HG03442 (cell line): ENCODE results near the gene UBE2M.
"Not testable (repeated sequence)": the region's sequence is repeated elsewhere in the genome, so short reads cannot be mapped to it uniquely, and the experiment has no call there.

Experiments used
- ATAC-seq: cut with Tn5 transposase; IDR thresholded peaks from one replicate; pipeline ENCODE4 v1.9.1; 2021; ENCODE audit warnings: mild to moderate bottlenecking, moderate library complexity; ENCODE audit not compliant: unreplicated experiment

The UBE2M gene

DNA sequence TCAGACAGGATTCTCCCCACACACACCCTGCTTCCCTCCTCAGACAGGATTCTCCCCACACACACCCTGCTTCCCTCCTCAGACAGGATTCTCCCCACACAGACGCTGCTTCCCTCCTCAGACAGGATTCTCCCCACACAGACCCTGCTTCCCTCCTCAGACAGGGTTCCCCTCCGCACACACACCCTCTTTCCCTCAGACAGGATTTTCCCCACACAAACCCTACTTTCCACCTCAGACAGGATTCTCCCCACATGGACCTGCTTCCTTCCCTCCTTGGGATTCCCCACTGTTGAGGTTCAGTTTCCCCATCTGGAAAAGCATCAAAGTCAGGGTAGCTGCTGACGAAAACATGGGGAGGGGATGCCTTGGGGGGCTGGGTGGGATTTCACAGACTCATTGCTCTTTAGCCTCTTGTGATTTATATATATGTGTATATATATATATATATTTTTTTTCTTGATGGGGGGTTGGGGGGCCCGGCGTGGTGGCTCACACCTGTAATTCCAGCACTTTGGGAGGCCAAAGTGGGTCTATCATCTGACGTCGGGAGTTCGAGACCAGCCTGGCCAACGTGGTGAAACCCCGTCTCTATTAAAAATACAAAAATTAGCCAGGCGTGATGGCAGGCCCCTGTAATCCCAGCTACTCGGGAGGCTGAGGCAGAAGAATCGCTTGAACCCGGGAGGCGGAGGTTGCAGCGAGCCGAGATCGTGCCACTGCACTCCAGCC lies 15.6 kb downstream of the UBE2M start:
- not testable (repeated sequence) for ATAC-seq

DNA sequence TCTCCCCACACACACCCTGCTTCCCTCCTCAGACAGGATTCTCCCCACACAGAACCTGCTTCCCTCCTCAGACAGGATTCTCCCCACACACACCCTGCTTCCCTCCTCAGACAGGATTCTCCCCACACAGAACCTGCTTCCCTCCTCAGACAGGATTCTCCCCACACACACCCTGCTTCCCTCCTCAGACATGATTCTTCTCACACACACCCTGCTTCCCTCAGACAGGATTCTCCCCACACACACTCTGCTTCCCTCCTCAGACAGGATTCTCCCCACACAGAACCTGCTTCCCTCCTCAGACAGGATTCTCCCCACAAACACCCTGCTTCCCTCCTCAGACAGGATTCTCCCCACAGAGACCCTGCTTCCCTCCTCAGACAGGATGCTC lies 19.2 kb downstream of the UBE2M start:
- ATAC-seq, result not testable (repeated sequence)

DNA sequence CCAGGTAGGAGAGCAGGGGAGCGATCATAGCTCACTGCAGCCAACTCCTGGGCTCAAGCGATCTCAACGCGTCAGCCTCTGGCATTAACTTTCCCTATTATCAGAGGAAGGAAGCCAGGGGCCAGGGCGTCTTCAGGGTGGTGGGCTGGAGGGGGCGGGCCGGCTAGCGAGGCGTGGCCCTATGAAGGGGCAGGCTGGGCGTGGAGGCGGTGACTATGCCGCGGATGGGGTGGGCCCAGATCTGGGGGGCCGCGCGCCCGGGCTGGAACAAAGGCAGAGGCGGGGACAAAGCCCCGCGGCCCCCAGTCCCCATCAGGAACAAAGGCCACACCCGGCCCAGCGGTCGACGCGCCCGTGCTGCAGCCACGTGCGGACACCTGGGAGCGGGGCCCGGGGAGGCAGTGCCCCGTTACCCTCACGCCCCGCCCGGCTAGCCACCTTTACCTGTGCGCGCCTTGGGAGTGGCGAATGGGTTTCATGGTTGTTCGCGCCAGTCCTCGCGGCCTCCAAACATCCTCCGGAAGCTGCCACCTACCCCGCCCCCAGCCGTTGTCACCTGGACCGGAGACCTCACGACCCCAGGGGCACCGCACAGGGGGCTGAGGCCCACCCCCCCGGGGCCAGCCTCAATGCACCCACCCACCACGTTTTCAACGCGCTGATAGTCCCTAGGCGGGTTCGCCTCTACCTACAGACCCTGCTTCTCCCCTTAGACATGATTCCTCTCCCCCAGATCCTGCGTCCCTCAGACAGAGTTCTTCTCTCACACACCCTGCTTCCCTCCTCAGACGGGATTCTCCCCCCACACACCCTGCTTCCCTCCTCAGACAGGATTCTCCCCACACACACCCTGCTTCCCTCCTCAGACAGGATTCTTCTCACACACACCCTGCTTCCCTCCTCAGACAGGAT lies 19.9 kb downstream of the UBE2M start:
- no peak for ATAC-seq

DNA sequence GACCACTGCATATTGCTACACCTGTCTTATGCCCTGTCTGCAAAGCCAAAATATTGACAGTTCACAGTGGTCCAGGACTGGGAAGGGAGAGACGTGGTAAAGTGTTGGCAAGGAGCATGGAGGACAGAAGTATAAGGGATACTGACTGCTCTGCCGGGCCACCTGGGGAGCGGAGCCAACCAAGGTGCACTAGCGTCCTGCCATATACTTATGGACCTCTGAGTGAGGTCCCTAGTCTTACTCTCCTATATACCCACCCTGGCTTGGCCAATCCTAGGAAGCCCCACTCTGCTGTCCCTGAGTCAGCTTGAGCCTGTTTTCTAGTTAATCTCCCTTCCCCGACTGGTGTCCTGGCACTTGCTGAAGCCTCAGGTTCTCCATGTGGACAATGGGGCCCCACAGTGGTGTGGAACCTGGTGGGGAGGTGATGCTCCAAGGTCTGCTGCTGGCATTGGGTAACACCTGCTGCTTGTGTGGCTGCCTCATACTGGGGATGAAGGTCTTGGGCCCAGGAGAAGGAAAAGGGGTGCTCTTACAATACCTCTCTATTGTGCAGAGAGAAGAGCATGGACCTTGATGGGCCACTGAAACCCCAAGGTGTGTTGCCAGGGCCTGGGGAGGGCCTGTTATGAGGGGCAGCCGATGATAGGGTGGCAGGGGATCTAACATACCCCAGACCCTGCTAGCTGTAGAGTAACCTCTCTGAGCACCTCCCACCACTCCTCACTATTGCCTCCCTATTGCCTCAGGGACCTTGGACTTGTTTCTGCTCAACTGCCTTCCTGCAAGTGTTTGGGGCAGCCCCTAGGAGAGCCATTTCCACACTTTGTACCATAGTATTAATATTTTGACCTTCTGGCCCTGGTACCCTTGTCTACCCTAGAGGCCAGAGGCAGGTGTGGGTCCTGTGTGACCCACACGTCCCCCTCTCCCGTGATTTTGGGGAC lies 21.3 kb downstream of the UBE2M start:
- no peak for ATAC-seq

DNA sequence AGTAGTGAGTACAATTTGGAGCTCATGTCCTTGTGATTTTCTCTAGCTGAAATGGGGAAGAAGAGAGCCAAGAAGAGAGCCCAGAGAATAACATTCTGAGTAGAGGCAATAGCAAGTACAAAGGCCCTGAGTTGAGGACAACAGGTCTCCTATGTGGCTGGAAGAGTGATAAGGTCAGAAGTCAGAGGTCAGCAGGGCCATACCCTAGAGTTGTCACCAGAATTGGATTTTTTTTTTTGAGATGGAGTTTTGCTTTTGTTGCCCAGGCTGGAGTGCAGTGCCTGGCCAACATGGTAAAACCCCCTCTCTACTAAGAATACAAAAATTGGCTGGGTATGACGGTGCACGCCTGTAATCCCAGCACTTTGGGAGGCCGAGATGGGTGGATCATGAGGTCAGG lies 22.6 kb downstream of the UBE2M start:
- ATAC-seq, result no peak

DNA sequence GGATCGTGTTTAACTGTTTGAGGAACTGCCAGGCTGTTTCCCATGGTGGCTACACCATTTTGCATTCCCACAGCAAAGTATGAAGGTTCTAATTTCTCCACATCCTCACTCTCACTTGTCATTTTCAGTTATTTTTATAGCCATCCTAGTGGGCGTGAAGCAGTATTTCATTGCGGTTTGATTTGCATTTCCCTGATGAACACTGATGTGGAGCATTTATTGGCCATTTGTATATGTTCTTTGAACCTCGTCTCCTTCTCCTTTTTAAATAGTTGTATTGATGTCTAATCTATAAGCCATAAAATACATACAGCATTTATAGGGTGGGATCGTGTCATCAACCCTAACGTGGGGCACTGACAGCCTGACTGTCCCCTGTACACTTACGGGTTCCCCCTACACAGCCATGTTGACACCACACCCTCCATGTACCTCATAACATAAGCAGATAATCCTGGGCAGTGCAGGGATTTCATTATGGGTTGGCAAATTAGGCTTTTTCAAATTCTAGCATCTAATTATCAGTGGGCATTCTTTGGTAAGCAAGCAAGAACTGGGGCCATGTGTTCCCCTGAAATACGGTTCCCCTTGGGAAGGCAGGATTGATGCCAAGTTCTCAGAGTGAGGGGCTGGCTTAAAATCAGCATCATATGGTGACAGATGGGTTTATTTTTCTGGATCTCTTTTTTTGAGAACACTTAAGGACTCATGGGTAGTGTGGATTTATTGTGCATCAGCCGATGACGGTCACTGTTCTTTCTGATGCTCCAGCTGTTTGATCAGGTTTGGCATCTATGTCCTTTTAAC lies 27.2 kb downstream of the UBE2M start:
- ATAC-seq, result no peak

DNA sequence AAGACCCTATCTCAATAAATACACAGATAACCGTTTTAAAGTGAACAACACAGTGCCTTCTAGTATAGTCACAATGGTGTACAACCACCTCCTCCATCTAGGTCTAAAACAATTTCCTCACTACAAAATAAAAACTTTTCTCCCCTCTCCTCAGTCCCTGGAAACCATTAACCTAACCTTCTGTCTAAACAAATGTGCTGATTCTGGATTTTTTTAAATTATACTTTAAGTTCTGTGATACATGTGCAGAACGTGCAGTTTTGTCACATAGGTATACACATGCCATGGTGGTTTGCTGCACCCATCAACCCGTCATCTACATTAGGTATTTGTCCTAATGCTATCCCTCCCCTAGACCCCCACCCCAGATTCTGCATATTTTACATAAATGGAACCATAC lies 29.0 kb downstream of the UBE2M start:
- ATAC-seq, result no peak

DNA sequence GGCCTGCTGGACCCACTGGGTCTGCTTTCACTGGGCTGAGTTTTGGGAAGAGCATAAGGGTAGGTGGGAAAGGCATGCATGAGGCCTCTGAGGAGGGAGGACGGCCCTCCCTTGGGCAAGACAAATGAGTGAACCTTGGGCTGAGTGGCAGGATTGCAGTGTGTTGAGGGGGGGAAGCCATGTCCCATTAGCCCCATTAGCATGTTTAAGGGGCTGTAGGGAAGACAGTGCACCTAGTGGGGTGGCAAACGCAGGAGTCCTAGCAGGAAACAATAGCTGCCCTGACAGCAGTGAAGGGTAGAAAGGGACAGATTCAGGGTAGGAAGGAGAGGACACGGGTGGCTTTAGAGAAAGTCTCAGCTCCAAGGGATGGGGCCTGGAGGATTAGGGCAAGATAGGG lies 35.7 kb downstream of the UBE2M start:
- no peak for ATAC-seq

DNA sequence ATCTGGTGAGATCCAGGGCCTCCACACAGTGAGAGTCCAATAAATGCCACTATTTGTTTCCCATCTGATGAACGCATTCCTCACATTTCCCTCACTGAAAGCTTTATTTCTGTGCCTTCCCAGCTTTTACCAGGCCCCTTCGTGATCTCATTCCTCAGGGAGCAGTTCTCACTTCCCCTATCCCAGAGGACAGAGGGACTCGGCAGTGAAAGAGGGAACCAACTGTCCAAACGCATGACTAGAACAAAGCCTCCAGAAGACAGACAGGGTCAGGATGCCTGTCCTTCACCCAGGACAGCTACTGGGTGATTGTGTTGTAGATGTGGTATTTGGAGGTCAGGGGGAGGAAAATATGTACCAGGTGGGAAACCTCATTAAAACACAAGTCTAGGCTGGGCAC lies 36.8 kb downstream of the UBE2M start:
- no peak for ATAC-seq

DNA sequence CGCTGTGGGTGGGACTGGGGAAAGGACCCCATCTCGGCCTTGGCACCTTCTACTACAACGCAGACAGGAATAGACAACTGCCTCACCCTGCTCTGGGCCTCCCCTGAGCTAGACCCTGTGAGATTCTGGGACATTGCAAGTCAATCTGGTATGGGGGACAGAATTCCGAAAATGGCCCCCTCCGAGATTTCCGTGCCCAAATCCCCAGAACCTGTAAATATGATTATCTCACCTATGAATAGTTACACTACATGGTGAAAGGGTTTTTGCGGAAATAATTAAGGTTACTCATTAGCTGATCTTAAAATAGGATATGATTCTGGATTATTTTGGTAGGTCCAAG lies 38.2 kb downstream of the UBE2M start:
- ATAC-seq, result no peak

DNA sequence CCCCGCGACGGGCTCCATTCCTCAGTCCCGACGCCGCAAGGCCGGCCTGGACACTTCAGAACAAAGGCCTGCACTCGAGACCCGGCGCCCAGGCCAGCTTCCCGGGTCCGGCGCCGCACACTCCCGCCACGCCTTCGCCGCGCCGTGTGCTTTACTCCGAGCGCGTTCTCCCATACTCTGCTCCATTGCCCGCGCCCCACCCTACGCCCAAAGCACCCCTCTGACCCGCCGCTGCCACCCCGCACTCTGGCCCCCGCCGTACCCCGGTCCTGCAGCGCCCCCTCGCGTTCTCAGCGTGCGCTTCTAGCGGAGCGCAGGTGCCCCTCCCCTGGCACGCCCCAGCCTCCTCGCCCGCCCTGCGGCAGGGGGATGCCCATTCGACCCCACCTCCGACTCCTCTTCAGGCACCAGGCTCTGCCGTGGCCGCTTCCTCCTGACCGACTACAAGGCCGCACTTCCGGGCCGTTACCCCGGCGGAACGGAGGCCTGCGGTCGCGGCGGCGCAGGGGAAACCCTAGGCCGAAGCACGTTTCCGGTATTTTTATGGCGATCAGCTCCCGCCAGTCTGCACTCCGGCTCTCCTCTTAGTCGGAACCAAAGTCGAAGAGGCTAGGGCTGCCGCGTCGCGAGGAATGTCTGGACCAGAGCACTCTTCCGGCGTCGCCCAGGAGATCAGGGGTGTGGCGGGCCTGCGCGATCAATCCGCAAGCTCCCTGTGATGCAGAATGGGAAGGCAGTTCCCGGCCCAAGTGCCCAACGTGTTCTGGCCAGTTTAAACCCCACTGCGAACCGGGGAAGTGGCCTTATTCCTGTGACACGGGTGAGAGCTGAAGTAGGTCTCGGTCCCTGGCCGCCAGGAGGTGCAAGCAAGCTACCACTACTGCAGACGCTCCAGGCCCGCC lies 38.8 kb downstream of the UBE2M start, which contains the start of gene ZBTB45:
TSS of gene ZBTB45 (minus strand) at position 456 of the 902 bp plus-strand sequence. CDS start 2,137 bp downstream, outside the sequence.
- ATAC-seq, result peak; percentile 76

DNA sequence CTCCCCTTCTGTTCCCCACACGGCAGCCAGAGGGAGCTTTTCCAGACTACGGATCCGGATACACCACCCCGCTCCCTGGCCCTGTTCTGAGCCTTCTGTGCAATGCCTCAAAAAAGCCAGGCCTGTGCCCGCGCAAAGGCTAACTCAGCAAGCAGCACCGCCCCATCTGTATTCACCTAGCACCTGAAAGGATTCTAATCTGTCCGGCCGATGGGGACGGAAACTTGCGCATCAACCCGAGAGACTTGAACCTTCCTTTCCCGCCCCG lies 39.4 kb downstream of the UBE2M start:
- ATAC-seq, result peak; percentile 2

DNA sequence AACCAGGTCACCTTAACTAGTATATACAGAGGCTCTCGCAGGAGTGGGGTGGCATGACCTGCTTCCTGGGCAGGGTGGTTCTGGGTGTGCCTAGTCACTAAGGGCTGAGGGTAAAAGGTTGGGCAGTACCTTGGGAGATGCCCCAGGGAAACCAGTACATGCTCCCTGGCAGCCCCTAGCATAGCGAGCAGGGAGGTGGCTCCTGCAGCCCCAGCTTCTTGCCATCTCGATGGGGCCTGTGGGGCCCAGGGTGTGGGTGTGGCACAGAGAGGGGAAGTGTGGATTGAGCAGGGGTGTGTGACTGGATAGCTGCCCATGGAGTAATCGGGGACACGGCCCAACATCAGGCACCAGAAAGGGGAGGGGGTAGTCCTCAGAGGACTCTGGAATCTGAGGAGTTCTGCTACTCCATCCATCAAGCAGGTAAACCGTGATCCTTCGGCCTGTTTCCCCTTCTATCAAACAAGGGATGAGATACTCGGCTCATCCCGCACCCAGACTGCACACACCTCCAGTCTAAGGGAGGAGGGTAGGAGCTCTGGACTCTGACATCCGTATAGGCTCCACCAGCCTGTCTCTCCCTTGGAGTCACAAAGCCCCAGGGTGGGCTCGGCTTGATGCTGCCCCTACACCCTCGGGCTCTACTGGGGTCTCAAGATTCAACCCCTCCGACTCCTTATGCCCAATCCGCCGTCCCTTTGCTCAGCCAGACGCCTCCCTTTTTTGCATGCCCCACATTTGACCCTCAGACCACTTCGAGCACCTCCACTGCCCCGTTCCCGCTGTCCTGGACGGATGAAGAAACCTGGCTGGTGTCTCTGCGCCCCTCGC lies 39.9 kb downstream of the UBE2M start:
- ATAC-seq, result no peak

DNA sequence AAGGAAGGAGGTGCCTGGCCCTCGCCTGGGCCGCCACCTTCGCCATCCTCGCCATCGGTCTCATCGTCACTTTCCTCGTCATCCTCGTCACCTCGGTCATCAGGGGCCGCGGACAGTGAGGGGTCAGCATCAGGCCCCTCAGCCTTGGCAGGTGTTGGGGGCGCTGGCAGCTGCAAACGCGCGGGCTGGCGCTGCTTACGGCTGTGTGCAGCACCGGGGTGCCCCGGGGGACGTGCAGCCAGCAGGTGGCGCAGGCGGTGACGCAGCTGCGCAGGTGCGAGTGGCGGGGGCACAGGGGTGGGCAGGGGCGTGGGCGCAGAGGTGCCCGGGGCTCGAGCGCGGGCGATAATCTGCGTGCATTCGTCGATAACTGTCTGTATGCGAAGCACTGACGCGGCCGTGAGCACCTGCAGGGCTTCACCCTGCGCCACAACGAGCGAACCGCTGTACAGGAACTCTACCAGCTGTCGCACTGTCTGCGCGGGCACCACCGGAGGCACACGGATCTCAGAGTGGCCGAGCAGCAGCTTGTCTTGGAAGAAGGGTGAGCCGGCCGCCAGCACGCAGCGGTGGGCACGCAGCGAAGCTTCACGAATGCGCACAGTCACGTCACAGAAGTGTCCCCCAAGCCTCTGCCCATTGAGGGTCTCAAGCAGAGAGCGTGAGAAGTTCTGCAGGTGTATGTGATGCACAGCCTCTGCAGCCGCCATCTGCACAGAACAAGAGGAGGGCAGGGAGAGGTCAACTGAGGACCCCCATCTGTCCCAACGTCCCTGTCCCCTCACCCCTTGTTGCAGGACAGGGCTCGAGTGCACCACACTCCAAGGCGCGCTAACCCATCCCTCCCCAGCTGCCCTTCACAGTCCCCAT lies 41.2 kb downstream of the UBE2M start:
- ATAC-seq, result no peak

DNA sequence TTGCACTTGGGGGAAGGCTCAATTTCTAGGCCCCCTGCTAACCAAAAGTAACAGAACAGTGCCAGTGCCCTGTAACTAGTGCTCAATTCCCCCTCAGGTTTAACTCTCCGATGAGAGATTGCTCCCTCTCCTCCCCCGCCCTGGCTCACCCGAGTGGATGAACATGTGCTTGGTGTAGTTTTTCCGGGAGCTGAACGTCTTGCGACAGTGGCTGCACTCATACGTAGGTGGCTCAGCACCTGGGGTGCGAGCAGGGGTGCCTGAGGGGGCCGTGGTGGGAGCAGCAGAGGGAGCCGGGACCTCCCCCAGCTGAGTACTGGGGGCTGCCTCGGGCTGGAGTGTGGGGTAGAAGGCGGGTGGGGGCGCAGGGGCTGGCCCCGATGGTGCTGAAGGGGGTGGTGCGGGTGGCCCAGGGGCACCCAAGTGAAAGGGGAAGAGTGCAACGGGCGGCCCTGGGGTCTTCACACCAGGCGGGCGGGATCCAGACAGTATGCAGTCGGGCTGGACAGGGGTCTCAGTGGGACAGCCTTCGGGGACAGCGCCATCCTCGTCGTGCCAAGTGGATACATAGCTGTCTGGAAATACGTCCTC lies 42.1 kb downstream of the UBE2M start:
- ATAC-seq, result no peak

DNA sequence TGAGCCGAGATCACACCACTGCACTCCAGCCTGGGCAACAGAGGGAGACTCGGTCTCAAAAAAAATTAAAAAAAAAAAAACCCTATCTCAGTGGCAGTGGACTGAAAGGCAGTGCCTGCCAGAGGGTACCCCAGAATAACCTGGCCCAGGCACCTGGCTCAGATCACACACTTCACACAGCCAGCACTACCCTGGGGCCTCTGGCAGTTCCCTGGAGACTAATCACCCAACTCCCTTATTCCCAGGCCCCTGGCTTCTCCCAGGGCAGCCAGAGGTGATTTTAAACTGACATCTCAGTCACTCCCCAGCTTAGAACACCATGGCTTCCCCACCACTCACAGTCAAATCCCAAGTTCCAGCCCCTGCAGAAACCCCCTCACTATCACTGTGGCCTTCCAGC lies 43.2 kb downstream of the UBE2M start:
- ATAC-seq, result no peak

DNA sequence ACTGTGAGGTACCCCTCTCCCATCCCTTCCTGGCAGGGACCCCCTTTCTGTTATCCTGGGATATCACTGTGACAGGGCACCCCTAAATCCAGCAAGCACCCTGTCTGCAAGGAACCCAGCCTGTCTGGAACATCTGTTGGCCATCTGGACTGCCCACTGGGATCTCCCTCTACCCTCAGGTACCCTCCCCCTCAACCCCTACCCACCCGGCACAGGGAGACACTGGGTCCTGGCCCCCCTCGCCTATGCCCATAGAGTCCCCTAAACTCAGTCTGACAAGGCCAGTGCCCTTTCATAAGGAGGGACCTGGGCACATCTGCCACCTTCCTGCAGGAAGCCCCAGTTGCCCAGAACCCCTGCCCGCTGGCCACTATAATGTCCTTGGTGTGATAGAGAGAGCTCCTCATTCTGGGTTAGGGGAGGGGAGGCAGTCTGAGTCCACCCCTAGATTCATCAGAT lies 43.8 kb downstream of the UBE2M start:
- ATAC-seq, result no peak
